ENCODE measurements around the gene CASP14. TPM values are rescaled to one million over a fixed set of nuclear protein-coding genes. Genes with fewer than 3 reads are reported as not detected.
A peak's percentile ranks its signal among the peaks of the same experiment; 100 is the strongest.
"Not testable (repeated sequence)": the region's sequence is repeated elsewhere in the genome, so short reads cannot be mapped to it uniquely, and the experiment has no call there.

CASP14 gene
- total RNA-seq (not detected), total RNA-seq (0 to 0.05 (median 0) reads per million in 29 experiments)
- total RNA-seq (2013), result not detected

DNA sequence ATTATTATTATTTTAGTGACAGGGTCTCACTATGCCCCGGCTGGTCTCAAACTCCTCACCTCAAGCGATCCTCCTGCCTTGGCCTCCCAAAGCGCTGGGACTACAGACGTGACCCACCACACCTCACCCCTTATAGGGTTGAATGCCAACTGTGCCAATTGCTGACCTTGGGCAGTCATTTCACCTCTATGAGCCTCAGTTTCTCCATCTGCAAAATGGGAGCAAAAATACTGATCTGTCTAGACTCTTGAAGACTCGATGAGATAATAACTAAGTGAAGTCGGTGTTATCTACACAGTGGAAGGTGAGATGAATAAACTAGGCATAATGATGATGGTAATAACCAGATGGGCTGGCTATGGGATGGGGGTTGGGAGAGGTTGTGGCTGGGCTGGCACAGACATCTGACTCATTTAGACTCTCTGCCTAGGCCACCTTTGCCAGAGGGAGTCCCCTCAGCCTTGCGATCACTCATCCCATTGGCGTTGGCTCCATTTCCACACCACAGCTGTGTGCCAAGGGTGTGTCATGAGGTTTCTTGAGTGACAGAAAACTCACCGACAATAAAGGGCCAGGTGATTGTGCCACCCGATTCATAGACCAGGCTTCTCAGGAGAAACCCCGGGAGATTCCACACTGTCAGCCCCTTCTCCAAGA, at the start of gene CASP14:
CASP14 (plus strand) TSS at position 596 of the 657 bp plus-strand sequence. CDS start 2,772 bp downstream, outside the sequence.
- Histone ChIP-seq H3K27ac (ENCODE audit: low read length) (no peak within 1 kb of the TSS), H3K36me3 (ENCODE audit: control insufficient read depth in 2 of 2, extremely low read depth in 1 of 2, insufficient read depth in 1 of 2, low read length in 1 of 2) (no peaks in the 10 kb centered on the region), H3K9me3 (no peaks in the 10 kb centered on the region), H3K27me3 (replicated peaks in 1 of 2; ENCODE audit: control insufficient read depth in 2 of 2, extremely low read depth in 1 of 2, insufficient read depth in 2 of 2, low read length in 1 of 2) (peaks cover 0 to 38% of the 10 kb centered on the region in 2 experiments), H3K4me1 (ENCODE audit: control insufficient read depth in 1 of 2, extremely low read depth in 1 of 2, insufficient read depth in 2 of 2, low read length in 2 of 2) (no peaks in the 10 kb centered on the region), H3K4me3 (ENCODE audit: control insufficient read depth in 1 of 2, extremely low read depth in 1 of 2, low read length in 1 of 2) (no peak within 1 kb of the TSS)
- Mint-ChIP-seq H3K9me3 (no peaks in the 10 kb centered on the region), H3K27ac (no peak within 1 kb of the TSS), H3K4me3 (no peak within 1 kb of the TSS), H3K27me3 (peaks cover 41 to 46% of the 10 kb centered on the region in 2 donors), H3K36me3 (no peaks in the 10 kb centered on the region), H3K4me1 (no peaks in the 10 kb centered on the region)
- no peak for DNase-seq
- WGBS (ENCODE audit: insufficient coverage), result 83% methylated on average over 3 of the region's 11 CpGs
- ATAC-seq (replicated peaks in 1 of 4), result no peak
- CTCF ChIA-PET, result interaction anchor here (0.6 kb wide), 2 partner anchors 312 to 1775 kb away, joined by 3 to 4 read pairs; no protein-coding TSS in a partner anchor
- POLR2A ChIA-PET, result no interaction called here

GRCh38 chr19:15008308-15008707, 41.0 kb upstream of the CASP14 start:
- Histone ChIP-seq H3K27me3 (replicated peaks in 1 of 2; ENCODE audit: control insufficient read depth in 2 of 2, extremely low read depth in 1 of 2, insufficient read depth in 2 of 2, low read length in 1 of 2) (peaks cover 0 to 44% of the 10 kb centered on the region in 2 experiments), H3K27ac (ENCODE audit: low read length) (no peak overlapping the region), H3K9me3 (no peaks in the 10 kb centered on the region), H3K4me1 (ENCODE audit: control insufficient read depth in 1 of 2, extremely low read depth in 1 of 2, insufficient read depth in 2 of 2, low read length in 2 of 2) (no peaks in the 10 kb centered on the region), H3K4me3 (ENCODE audit: control insufficient read depth in 1 of 2, extremely low read depth in 1 of 2, low read length in 1 of 2) (no peak overlapping the region), H3K36me3 (ENCODE audit: control insufficient read depth in 2 of 2, extremely low read depth in 1 of 2, insufficient read depth in 1 of 2, low read length in 1 of 2) (no peaks in the 10 kb centered on the region)
- ChIA-PET CTCF (no interaction called here), POLR2A (no interaction called here)
- no peaks in the 10 kb centered on the region for H3K36me3 Mint-ChIP-seq
- no peak overlapping the region for H3K4me3 Mint-ChIP-seq
- DNase-seq (no peak), ATAC-seq (replicated peaks in 1 of 4) (no peak)
- H3K9me3 Mint-ChIP-seq, result no peaks in the 10 kb centered on the region
- H3K4me1 Mint-ChIP-seq, result no peaks in the 10 kb centered on the region
- H3K27me3 Mint-ChIP-seq, result peaks cover 36 to 57% of the 10 kb centered on the region in 2 donors
- no peak overlapping the region for H3K27ac Mint-ChIP-seq

DNA sequence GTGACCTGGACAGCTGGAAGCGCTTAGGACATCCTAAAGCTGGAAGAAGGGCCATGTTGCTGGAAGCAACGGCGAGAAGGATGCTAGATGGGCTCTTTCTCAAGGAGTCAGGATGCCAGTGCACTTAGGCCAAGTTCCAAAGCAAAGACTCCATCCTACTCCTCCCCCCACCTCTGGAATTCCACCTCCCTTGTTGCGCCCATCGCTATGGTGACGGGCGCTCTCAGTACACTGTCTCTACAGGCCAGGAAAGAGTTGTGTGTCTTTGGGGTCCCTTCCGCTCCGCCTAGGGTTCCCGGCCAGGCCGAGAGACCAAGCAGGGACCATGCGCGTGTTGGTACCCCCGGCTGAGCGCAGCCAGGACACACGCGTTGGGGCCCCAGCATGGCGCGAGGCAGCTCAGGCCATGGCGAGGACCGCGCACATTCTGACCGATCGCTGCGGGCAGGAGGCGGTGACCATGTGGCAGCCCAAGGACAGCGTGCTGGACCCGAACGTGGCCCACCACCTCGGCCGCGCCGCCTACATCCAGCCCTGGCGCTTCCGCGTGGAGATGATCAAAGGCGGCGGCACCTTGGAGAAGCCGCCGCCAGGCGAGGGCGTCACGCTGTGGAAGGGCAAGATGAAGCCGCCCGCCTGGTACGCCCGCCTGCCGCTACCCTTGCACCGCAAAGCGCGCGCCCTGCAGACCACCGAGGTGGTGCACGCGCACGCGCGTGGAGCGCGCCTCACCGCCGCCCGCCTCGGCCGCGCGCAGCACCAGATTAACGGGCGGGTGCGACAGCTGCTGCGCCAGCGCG, 38.6 kb upstream of the CASP14 start:
- CTCF ChIA-PET, result no interaction called here
- ATAC-seq (replicated peaks in 1 of 4), result no peak
- Mint-ChIP-seq H3K4me1 (no peaks in the 10 kb centered on the region), H3K27me3 (peaks cover 46 to 59% of the 10 kb centered on the region in 2 donors), H3K36me3 (no peaks in the 10 kb centered on the region), H3K4me3 (no peak overlapping the region), H3K27ac (no peak overlapping the region), H3K9me3 (no peaks in the 10 kb centered on the region)
- H3K27me3 ChIP-seq (replicated peaks in 1 of 2; ENCODE audit: control insufficient read depth in 2 of 2, extremely low read depth in 1 of 2, insufficient read depth in 2 of 2, low read length in 1 of 2), result peaks cover 0 to 33% of the 10 kb centered on the region in 2 experiments
- WGBS (ENCODE audit: insufficient coverage), result 14% methylated on average over 73 of the region's 73 CpGs
- no peak overlapping the region for H3K27ac ChIP-seq (ENCODE audit: low read length)
- H3K36me3 ChIP-seq (ENCODE audit: control insufficient read depth in 2 of 2, extremely low read depth in 1 of 2, insufficient read depth in 1 of 2, low read length in 1 of 2), result no peaks in the 10 kb centered on the region
- H3K4me3 ChIP-seq (ENCODE audit: control insufficient read depth in 1 of 2, extremely low read depth in 1 of 2, low read length in 1 of 2), result no peak overlapping the region
- H3K4me1 ChIP-seq (ENCODE audit: control insufficient read depth in 1 of 2, extremely low read depth in 1 of 2, insufficient read depth in 2 of 2, low read length in 2 of 2), result no peaks in the 10 kb centered on the region
- POLR2A ChIA-PET, result no interaction called here
- no peaks in the 10 kb centered on the region for H3K9me3 ChIP-seq
- DNase-seq, result no peak

DNA sequence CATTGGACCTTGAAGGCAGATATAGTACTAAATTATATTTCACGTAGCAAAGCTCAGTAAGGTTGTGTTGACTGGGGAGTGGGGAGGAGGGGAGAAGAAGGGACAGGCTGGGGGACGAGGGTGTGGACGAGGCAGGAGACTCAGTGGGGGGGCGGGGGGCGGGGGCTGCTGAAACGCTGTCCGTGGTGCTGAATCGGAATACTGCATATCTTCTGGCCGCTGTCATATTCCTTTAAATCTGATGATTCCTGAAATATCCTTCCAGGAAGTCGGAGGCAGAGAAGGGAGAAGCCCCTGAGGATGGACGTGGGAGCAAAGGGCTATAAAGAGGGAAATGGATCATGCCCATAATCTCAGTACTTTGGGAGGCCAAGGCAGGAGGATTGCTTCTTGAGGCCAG, 34.7 kb upstream of the CASP14 start:
- Mint-ChIP-seq H3K27me3 (peaks cover 49 to 65% of the 10 kb centered on the region in 2 donors), H3K27ac (no peak overlapping the region), H3K9me3 (no peaks in the 10 kb centered on the region), H3K36me3 (no peaks in the 10 kb centered on the region), H3K4me1 (no peaks in the 10 kb centered on the region), H3K4me3 (no peak overlapping the region)
- H3K9me3 ChIP-seq, result no peaks in the 10 kb centered on the region
- POLR2A ChIA-PET, result no interaction called here
- WGBS (ENCODE audit: insufficient coverage), result 12% methylated on average over 5 of the region's 11 CpGs
- H3K4me1 ChIP-seq (ENCODE audit: control insufficient read depth in 1 of 2, extremely low read depth in 1 of 2, insufficient read depth in 2 of 2, low read length in 2 of 2), result no peaks in the 10 kb centered on the region
- no peaks in the 10 kb centered on the region for H3K36me3 ChIP-seq (ENCODE audit: control insufficient read depth in 2 of 2, extremely low read depth in 1 of 2, insufficient read depth in 1 of 2, low read length in 1 of 2)
- ATAC-seq (replicated peaks in 1 of 4) (no peak), DNase-seq (no peak)
- CTCF ChIA-PET, result no interaction called here
- H3K27me3 ChIP-seq (replicated peaks in 1 of 2; ENCODE audit: control insufficient read depth in 2 of 2, extremely low read depth in 1 of 2, insufficient read depth in 2 of 2, low read length in 1 of 2), result peaks cover 0 to 44% of the 10 kb centered on the region in 2 experiments
- H3K4me3 ChIP-seq (ENCODE audit: control insufficient read depth in 1 of 2, extremely low read depth in 1 of 2, low read length in 1 of 2), result no peak overlapping the region
- H3K27ac ChIP-seq (ENCODE audit: low read length), result no peak overlapping the region

DNA sequence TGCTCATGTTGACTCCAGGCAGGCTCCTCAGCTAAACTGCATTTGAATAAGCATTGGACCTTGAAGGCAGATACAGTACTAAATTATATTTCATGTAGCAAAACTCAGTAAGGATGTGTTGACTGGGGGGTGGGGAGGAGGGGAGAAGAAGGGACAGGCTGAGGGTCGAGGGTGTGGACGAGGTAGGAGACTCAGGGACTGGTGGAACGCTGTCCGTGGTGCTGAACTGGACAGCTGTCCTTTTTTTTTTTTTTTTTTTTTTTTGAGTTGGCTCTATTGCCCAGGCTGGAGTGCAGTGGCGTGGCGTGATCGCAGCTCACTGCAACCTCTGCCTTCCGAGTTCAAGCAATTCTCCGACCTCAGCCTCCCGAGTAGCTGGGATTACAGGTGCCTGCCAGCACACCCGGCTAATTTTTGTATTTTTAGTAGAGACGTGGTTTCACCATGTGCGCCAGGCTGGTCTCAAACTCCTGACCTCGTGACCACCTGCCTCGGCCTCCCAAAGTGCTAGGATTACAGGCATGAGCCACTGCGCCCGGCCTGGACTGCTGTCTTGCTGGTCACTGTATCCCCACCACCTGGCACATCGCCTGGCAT, 33.2 kb upstream of the CASP14 start:
- Mint-ChIP-seq H3K27me3 (peaks cover 40 to 59% of the 10 kb centered on the region in 2 donors), H3K4me1 (no peaks in the 10 kb centered on the region), H3K9me3 (no peaks in the 10 kb centered on the region), H3K27ac (no peak overlapping the region), H3K4me3 (no peak overlapping the region), H3K36me3 (no peaks in the 10 kb centered on the region)
- Histone ChIP-seq H3K36me3 (ENCODE audit: control insufficient read depth in 2 of 2, extremely low read depth in 1 of 2, insufficient read depth in 1 of 2, low read length in 1 of 2) (no peaks in the 10 kb centered on the region), H3K4me1 (ENCODE audit: control insufficient read depth in 1 of 2, extremely low read depth in 1 of 2, insufficient read depth in 2 of 2, low read length in 2 of 2) (no peaks in the 10 kb centered on the region), H3K27ac (ENCODE audit: low read length) (no peak overlapping the region), H3K4me3 (ENCODE audit: control insufficient read depth in 1 of 2, extremely low read depth in 1 of 2, low read length in 1 of 2) (no peak overlapping the region), H3K9me3 (no peaks in the 10 kb centered on the region), H3K27me3 (replicated peaks in 1 of 2; ENCODE audit: control insufficient read depth in 2 of 2, extremely low read depth in 1 of 2, insufficient read depth in 2 of 2, low read length in 1 of 2) (peaks cover 0 to 45% of the 10 kb centered on the region in 2 experiments)
- ChIA-PET CTCF (no interaction called here), POLR2A (no interaction called here)
- WGBS (ENCODE audit: insufficient coverage), result 40% methylated on average over 11 of the region's 18 CpGs
- no peak for ATAC-seq (replicated peaks in 1 of 4)
- DNase-seq, result peak in 2 of 35 experiments; percentile 1 to 6

- H3K27ac ChIP-seq (ENCODE audit: low read length); H3K4me3 Mint-ChIP-seq; POLR2A ChIA-PET; H3K9me3 Mint-ChIP-seq; H3K4me1 ChIP-seq (ENCODE audit: control insufficient read depth in 1 of 2, extremely low read depth in 1 of 2, insufficient read depth in 2 of 2, low read length in 2 of 2); H3K4me1 Mint-ChIP-seq; H3K27ac Mint-ChIP-seq; H3K4me3 ChIP-seq (ENCODE audit: control insufficient read depth in 1 of 2, extremely low read depth in 1 of 2, low read length in 1 of 2); ATAC-seq (replicated peaks in 1 of 4); DNase-seq; H3K9me3 ChIP-seq; H3K36me3 Mint-ChIP-seq; CTCF ChIA-PET; H3K36me3 ChIP-seq (ENCODE audit: control insufficient read depth in 2 of 2, extremely low read depth in 1 of 2, insufficient read depth in 1 of 2, low read length in 1 of 2): not testable (repeated sequence)
- H3K27me3 Mint-ChIP-seq, result peaks cover 28 to 43% of the 10 kb centered on the region in 2 donors
- 100% methylated on average over 1 of the region's 3 CpGs for WGBS (ENCODE audit: insufficient coverage)
- H3K27me3 ChIP-seq (replicated peaks in 1 of 2; ENCODE audit: control insufficient read depth in 2 of 2, extremely low read depth in 1 of 2, insufficient read depth in 2 of 2, low read length in 1 of 2), result peaks cover 0 to 44% of the 10 kb centered on the region in 2 experiments
These were observed 30.4 kb upstream of the CASP14 start for GRCh38 chr19:15018836-15019235.

Data from T-cell (primary cell).